Vagina (tissue), 2 donors: ENCODE results near the gene IL16. TPM values are rescaled to one million over a fixed set of nuclear protein-coding genes. Genes with fewer than 3 reads are reported as not detected.
A peak's percentile ranks its signal among the peaks of the same experiment; 100 is the strongest.

ENCODE experiments used
- DNase-seq, 2 donors: peaks; one replicate each; pipeline ENCODE4 v3.0.0-alpha.2; 2017; ENCODE audit errors: extremely low spot score in 2 of 2
- H3K27ac ChIP-seq: fragments of 200-600 bp; sonication (generic); one replicate; pipeline ENCODE4 v1.5.1; 2019
- H3K27me3 ChIP-seq: fragments of 200-600 bp; sonication (generic); one replicate; pipeline ENCODE4 v1.5.1; 2019
- H3K36me3 ChIP-seq, 2 donors: fragments of 200-600 bp; sonication (generic); one replicate each; pipeline ENCODE4 v1.5.1; 2017 to 2019
- H3K4me1 ChIP-seq: fragments of 200-600 bp; sonication (generic); one replicate; pipeline ENCODE4 v1.5.1; 2019
- H3K4me3 ChIP-seq, 2 donors: fragments of 200-600 bp; sonication (generic); 1 replicate in 1 of 2; 2 replicates in 1 of 2; pipeline ENCODE4 v1.5.1; 2016 to 2019
- H3K9me3 ChIP-seq: fragments of 200-600 bp; sonication (generic); one replicate; pipeline ENCODE4 v1.5.1; 2019
- CTCF ChIP-seq, 3 experiments: fragments of 450-650 bp in 2 of 3; fragments of 200-600 bp in 1 of 3; sonication (generic) in 1 of 3; IDR thresholded peaks; one replicate each; pipeline ENCODE4 v1.5.1; 2017 to 2019; ENCODE audit warnings: antibody characterized with exemption in 3 of 3, mild to moderate bottlenecking in 2 of 3, moderate library complexity in 2 of 3
- POLR2A ChIP-seq, 2 donors: fragments of 450-650 bp; IDR thresholded peaks; one replicate each; pipeline ENCODE4 v1.6.1; 2017; ENCODE audit warnings: antibody characterized with exemption in 2 of 2, mild to moderate bottlenecking in 2 of 2, moderate library complexity in 2 of 2
- POLR2AphosphoS5 ChIP-seq, 2 donors: sonication (generic); formaldehyde crosslinking; IDR thresholded peaks; one replicate each; pipeline ENCODE4 v1.9.0; 2017; ENCODE audit warnings: antibody characterized with exemption in 2 of 2, mild to moderate bottlenecking in 2 of 2, low read depth in 1 of 2; ENCODE audit not compliant: insufficient read depth in 1 of 2
- intact Hi-C: fragments of 100-400 bp; cut with DNase I; formaldehyde crosslinking; loops from one replicate; pipeline ENCODE4 v1.15.1; 2023
- total RNA-seq: library from RNA; depleted of rRNA; stranded (reverse); fragments of >200 nt; gene quantifications from one replicate; pipeline ENCODE4 v1.2.3, GENCODE V29; 2016

IL16 gene
- total RNA-seq, 1 donor from 2014 or later = 19.9 TPM

DNA sequence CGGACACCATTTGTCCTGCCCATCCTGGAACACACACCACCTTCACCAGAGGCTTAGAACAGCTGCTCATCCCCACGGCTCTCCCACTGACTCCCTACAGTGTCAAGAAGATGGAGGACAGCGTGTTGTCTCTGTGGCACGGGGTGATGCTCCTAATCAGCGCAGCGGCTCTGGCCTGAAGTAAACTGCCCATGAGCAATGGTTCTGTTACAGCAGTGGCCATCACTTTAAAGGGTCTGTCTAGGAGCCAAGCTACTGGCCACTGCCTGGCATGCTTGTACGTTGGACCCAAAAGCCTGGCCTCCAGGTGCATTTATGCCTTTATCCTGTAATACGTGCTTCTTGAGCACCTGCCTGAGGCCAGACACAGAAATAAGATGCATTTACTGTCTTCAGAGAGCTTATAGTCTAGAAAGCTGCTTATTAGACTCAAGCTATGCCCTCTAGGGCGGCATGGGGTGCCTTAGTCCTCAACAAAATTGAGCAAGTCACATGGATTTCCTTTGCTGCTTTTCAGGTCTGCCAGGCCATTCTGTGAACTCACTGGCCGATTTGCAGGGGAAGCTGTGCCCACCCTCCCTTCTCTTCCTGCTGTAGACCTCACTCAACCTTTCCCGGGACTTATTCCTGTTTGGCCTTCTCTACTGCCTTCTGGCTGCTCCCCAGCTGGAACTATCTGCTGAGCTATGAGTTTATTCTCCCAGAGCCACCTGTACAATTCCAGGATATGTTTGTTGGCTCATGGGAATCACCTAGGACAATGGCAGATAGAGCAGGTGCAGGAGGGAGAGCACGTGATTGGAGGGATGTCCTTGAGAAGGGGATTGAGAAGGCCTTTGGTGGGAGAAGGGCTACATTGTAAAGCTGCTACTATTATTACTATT is 75.3 kb downstream of the IL16 start:
- no peaks in the 10 kb centered on the region for H3K27me3 ChIP-seq
- no peak overlapping the region for H3K4me3 ChIP-seq
- H3K4me1 ChIP-seq = peaks cover 16% of the 10 kb centered on the region
- H3K9me3 ChIP-seq = no peaks in the 10 kb centered on the region
- intact Hi-C loops = no loop called here
- TF ChIP-seq POLR2A (IDR thresholded peaks at IDR 0.05) (no peak), CTCF (IDR thresholded peaks at IDR 0.05) (no peak), POLR2AphosphoS5 (IDR thresholded peaks at IDR 0.05; ENCODE audit: insufficient read depth in 1 of 2, low read depth in 1 of 2) (no peak)
- no peaks in the 10 kb centered on the region for H3K36me3 ChIP-seq
- no peak overlapping the region for H3K27ac ChIP-seq
- no peak for DNase-seq

DNA sequence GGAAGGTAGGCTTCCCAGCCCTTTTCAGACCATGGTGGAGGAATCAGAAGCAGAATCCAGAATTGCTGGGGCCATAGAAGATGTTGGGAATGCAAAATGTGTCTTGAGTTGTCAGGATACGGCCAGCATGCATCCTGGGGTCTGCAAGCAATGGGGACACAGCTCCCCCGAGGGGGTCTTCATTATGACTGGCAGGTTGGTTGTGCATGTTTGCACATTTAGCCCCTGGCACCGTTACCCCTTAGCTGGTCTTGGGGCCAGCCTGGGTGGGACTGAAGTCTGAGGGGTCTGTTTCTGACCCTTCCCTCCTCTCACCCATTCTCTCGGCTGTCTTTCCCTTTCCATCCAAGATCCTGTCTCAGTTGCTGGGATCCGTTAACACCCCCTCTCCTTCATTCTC is 76.5 kb downstream of the IL16 start:
- no peak for TF ChIP-seq POLR2A (IDR thresholded peaks at IDR 0.05)
- TF ChIP-seq POLR2AphosphoS5 (IDR thresholded peaks at IDR 0.05; ENCODE audit: insufficient read depth in 1 of 2, low read depth in 1 of 2) = no peak
- no peak for TF ChIP-seq CTCF (IDR thresholded peaks at IDR 0.05)
- intact Hi-C loops = no loop called here
- no peaks in the 10 kb centered on the region for H3K36me3 ChIP-seq
- no peak overlapping the region for H3K4me3 ChIP-seq
- peak in 1 of 2 donors; percentile 77 for DNase-seq
- peaks cover 16% of the 10 kb centered on the region for H3K4me1 ChIP-seq
- no peaks in the 10 kb centered on the region for H3K9me3 ChIP-seq
- H3K27me3 ChIP-seq = no peaks in the 10 kb centered on the region
- H3K27ac ChIP-seq = peak overlapping the region; percentile 78

GRCh38 chr15:81273855-81274254 is 77.2 kb downstream of the IL16 start:
- H3K4me3 ChIP-seq = no peak overlapping the region
- H3K27ac ChIP-seq = peak overlapping the region; percentile 78

DNA sequence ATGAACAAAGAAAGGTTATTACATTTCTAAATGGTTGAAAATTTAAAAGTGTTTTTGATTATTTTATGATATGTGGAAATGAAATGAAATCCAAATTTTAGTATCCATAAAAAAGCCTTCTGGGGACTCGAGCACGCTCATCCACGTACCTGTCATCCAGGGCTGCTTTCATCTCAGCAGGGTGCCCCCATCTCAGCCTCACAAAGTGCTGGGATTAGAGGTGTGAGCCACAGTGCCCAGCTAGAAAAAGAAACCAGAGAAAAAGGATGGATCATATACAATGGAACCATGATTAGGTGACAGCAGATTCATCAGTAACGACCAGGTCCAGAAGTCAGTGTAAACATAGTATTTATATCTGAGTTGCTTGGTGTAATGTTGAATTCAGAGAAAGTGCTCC is 77.6 kb downstream of the IL16 start:
- no peaks in the 10 kb centered on the region for H3K9me3 ChIP-seq
- no peak overlapping the region for H3K4me3 ChIP-seq
- TF ChIP-seq POLR2AphosphoS5 (IDR thresholded peaks at IDR 0.05; ENCODE audit: insufficient read depth in 1 of 2, low read depth in 1 of 2) = no peak
- no peak for TF ChIP-seq POLR2A (IDR thresholded peaks at IDR 0.05)
- no peak for TF ChIP-seq CTCF (IDR thresholded peaks at IDR 0.05)
- no peaks in the 10 kb centered on the region for H3K27me3 ChIP-seq
- intact Hi-C loops = loop anchor here (1.0 kb wide), 1 partner anchor 128 kb away; no protein-coding TSS in a partner anchor
- H3K4me1 ChIP-seq = peaks cover 16% of the 10 kb centered on the region
- no peak for DNase-seq
- peak overlapping the region; percentile 78 for H3K27ac ChIP-seq
- H3K36me3 ChIP-seq = no peaks in the 10 kb centered on the region

More at GRCh38 chr15:81273855-81274254, 77.2 kb downstream of the IL16 start:
- peak in 1 of 2 donors; percentile 58 for DNase-seq
- H3K9me3 ChIP-seq = no peaks in the 10 kb centered on the region
- H3K4me1 ChIP-seq = peaks cover 16% of the 10 kb centered on the region
- no peaks in the 10 kb centered on the region for H3K27me3 ChIP-seq
- intact Hi-C loops = loop anchor here (1.0 kb wide), 1 partner anchor 128 kb away; no protein-coding TSS in a partner anchor
- TF ChIP-seq CTCF (IDR thresholded peaks at IDR 0.05) (no peak), POLR2AphosphoS5 (IDR thresholded peaks at IDR 0.05; ENCODE audit: insufficient read depth in 1 of 2, low read depth in 1 of 2) (no peak), POLR2A (IDR thresholded peaks at IDR 0.05) (no peak)
- no peaks in the 10 kb centered on the region for H3K36me3 ChIP-seq
